ENCODE data around the gene PCDHGA1.
"Not testable (repeated sequence)": the region's sequence is repeated elsewhere in the genome, so short reads cannot be mapped to it uniquely, and the experiment has no call there.

Gene PCDHGA1

GRCh38 chr5:141330299-141331080 lies at the start of gene PCDHGA1:
TSS of gene PCDHGA1 (plus strand) at chr5:141330514.
- no peak for DNase-seq (ENCODE audit: low read depth in 2 of 2)

GRCh38 chr5:141298376-141298775 lies 31.9 kb upstream of the PCDHGA1 start:
- no peak for DNase-seq (ENCODE audit: low read depth in 2 of 2)

GRCh38 chr5:141303756-141304155 lies 26.6 kb upstream of the PCDHGA1 start, which contains the start of gene SLC25A2:
TSS of gene SLC25A2 (minus strand) at chr5:141304049. CDS start at chr5:141303865, 184 bp downstream.
- no peak for DNase-seq (ENCODE audit: low read depth in 2 of 2)

- DNase-seq (ENCODE audit: low read depth in 2 of 2), result no peak
Observed at GRCh38 chr5:141306630-141307029, 23.7 kb upstream of the PCDHGA1 start.

- no peak for DNase-seq (ENCODE audit: low read depth in 2 of 2)
Observed at GRCh38 chr5:141313711-141314110, 16.6 kb upstream of the PCDHGA1 start.

GRCh38 chr5:141316963-141317362 lies 13.4 kb upstream of the PCDHGA1 start:
- not testable (repeated sequence) for DNase-seq (ENCODE audit: low read depth in 2 of 2)

- DNase-seq (ENCODE audit: low read depth in 2 of 2), result no peak
Observed at GRCh38 chr5:141319202-141319601, 11.1 kb upstream of the PCDHGA1 start.

- no peak for DNase-seq (ENCODE audit: low read depth in 2 of 2)
Observed at GRCh38 chr5:141319699-141320098, 10.6 kb upstream of the PCDHGA1 start.

GRCh38 chr5:141320225-141321169 lies 9.8 kb upstream of the PCDHGA1 start, which contains the start of gene TAF7:
TSS of gene TAF7 (minus strand) at chr5:141320784. CDS start at chr5:141320044, 740 bp downstream.
- DNase-seq (ENCODE audit: low read depth in 2 of 2), result peak; percentile 82 to 86

- no peak for DNase-seq (ENCODE audit: low read depth in 2 of 2)
Observed at GRCh38 chr5:141322261-141322660, 8.1 kb upstream of the PCDHGA1 start.

- peak; percentile 36 to 44 for DNase-seq (ENCODE audit: low read depth in 2 of 2)
Observed at GRCh38 chr5:141326088-141326854, 4.0 kb upstream of the PCDHGA1 start.

- DNase-seq (ENCODE audit: low read depth in 2 of 2), result no peak
Observed at GRCh38 chr5:141328231-141328630, 2.1 kb upstream of the PCDHGA1 start.

GRCh38 chr5:141332571-141332970 lies 2.3 kb downstream of the PCDHGA1 start:
- DNase-seq (ENCODE audit: low read depth in 2 of 2), result not testable (repeated sequence)

GRCh38 chr5:141338538-141339306 lies 8.4 kb downstream of the PCDHGA1 start, which contains the start of gene PCDHGA2:
TSS of gene PCDHGA2 (plus strand) at chr5:141338760.
- no peak for DNase-seq (ENCODE audit: low read depth in 2 of 2)

GRCh38 chr5:141340781-141341354 lies 10.6 kb downstream of the PCDHGA1 start:
- DNase-seq (ENCODE audit: low read depth in 2 of 2), result not testable (repeated sequence)

- no peak for DNase-seq (ENCODE audit: low read depth in 2 of 2)
Observed at GRCh38 chr5:141342773-141343172, 12.5 kb downstream of the PCDHGA1 start.

- DNase-seq (ENCODE audit: low read depth in 2 of 2), result no peak
Observed at GRCh38 chr5:141343242-141343952, 13.1 kb downstream of the PCDHGA1 start, which contains the start of gene PCDHGA3. TSS of gene PCDHGA3 (plus strand) at chr5:141343829. CDS start at chr5:141344034, 205 bp downstream.

GRCh38 chr5:141343953-141344463 lies 13.7 kb downstream of the PCDHGA1 start:
- DNase-seq (ENCODE audit: low read depth in 2 of 2), result no peak

GRCh38 chr5:141345327-141345726 lies 15.0 kb downstream of the PCDHGA1 start:
- DNase-seq (ENCODE audit: low read depth in 2 of 2), result no peak

All from activated CD4-positive, alpha-beta T cell treated with anti-CD3 and anti-CD28 coated beads for 24 hours (primary cell).